Measurements from ENCODE around the gene STRC.
"Not testable (repeated sequence)": the region's sequence is repeated elsewhere in the genome, so short reads cannot be mapped to it uniquely, and the experiment has no call there.

Gene STRC

GRCh38 chr15:43617750-43618149 is 850 bp downstream of the STRC start:
- WGBS = 79% methylated on average over 3 of the region's 8 CpGs
- H3K9me3 ChIP-seq (ENCODE audit: insufficient read depth, low read depth, low read length); H3K27ac ChIP-seq (ENCODE audit: low read depth, low read length); H3K36me3 ChIP-seq (ENCODE audit: insufficient read depth, low read length); H3K27me3 ChIP-seq (ENCODE audit: insufficient read depth, low read length); H3K4me3 ChIP-seq (ENCODE audit: low read length); H3K4me1 ChIP-seq (ENCODE audit: insufficient read depth, low read length); H3K9ac ChIP-seq (ENCODE audit: low read depth, low read length): not testable (repeated sequence)

GRCh38 chr15:43602233-43602632 is 16.4 kb downstream of the STRC start:
- not testable (repeated sequence) for H3K36me3 ChIP-seq (ENCODE audit: insufficient read depth, low read length); H3K27me3 ChIP-seq (ENCODE audit: insufficient read depth, low read length); H3K27ac ChIP-seq (ENCODE audit: low read depth, low read length); H3K4me1 ChIP-seq (ENCODE audit: insufficient read depth, low read length); H3K4me3 ChIP-seq (ENCODE audit: low read length); H3K9me3 ChIP-seq (ENCODE audit: insufficient read depth, low read depth, low read length); H3K9ac ChIP-seq (ENCODE audit: low read depth, low read length)
- WGBS = 90% methylated on average over 6 of the region's 6 CpGs

GRCh38 chr15:43600200-43600599 is 18.4 kb downstream of the STRC start:
- not testable (repeated sequence) for H3K27me3 ChIP-seq (ENCODE audit: insufficient read depth, low read length); H3K4me1 ChIP-seq (ENCODE audit: insufficient read depth, low read length); H3K36me3 ChIP-seq (ENCODE audit: insufficient read depth, low read length); H3K4me3 ChIP-seq (ENCODE audit: low read length); H3K9ac ChIP-seq (ENCODE audit: low read depth, low read length); H3K27ac ChIP-seq (ENCODE audit: low read depth, low read length); H3K9me3 ChIP-seq (ENCODE audit: insufficient read depth, low read depth, low read length)
- no CpG with 5 or more reads among the region's 2 CpGs for WGBS

- not testable (repeated sequence) for H3K27ac ChIP-seq (ENCODE audit: low read depth, low read length); H3K27me3 ChIP-seq (ENCODE audit: insufficient read depth, low read length); H3K9ac ChIP-seq (ENCODE audit: low read depth, low read length); H3K36me3 ChIP-seq (ENCODE audit: insufficient read depth, low read length); H3K4me3 ChIP-seq (ENCODE audit: low read length); H3K9me3 ChIP-seq (ENCODE audit: insufficient read depth, low read depth, low read length); H3K4me1 ChIP-seq (ENCODE audit: insufficient read depth, low read length)
- WGBS = 96% methylated on average over 4 of the region's 6 CpGs
Observed at GRCh38 chr15:43599131-43599530, 19.5 kb downstream of the STRC start.

- not testable (repeated sequence) for H3K9ac ChIP-seq (ENCODE audit: low read depth, low read length); H3K9me3 ChIP-seq (ENCODE audit: insufficient read depth, low read depth, low read length); H3K4me3 ChIP-seq (ENCODE audit: low read length); H3K27me3 ChIP-seq (ENCODE audit: insufficient read depth, low read length); H3K4me1 ChIP-seq (ENCODE audit: insufficient read depth, low read length); H3K27ac ChIP-seq (ENCODE audit: low read depth, low read length); H3K36me3 ChIP-seq (ENCODE audit: insufficient read depth, low read length)
- no CpG with 5 or more reads among the region's 43 CpGs for WGBS
Observed at GRCh38 chr15:43593328-43594190, 25.0 kb downstream of the STRC start, which contains the start of gene CKMT1B. Gene CKMT1B, plus strand, starts transcription at chr15:43594027. Its CDS starts 192 bp downstream, at chr15:43594219.

- not testable (repeated sequence) for H3K27ac ChIP-seq (ENCODE audit: low read depth, low read length); H3K9ac ChIP-seq (ENCODE audit: low read depth, low read length); H3K36me3 ChIP-seq (ENCODE audit: insufficient read depth, low read length); H3K9me3 ChIP-seq (ENCODE audit: insufficient read depth, low read depth, low read length); H3K27me3 ChIP-seq (ENCODE audit: insufficient read depth, low read length); H3K4me3 ChIP-seq (ENCODE audit: low read length); H3K4me1 ChIP-seq (ENCODE audit: insufficient read depth, low read length)
- WGBS = 28% methylated on average over 4 of the region's 8 CpGs
Observed at GRCh38 chr15:43592841-43593240, 25.8 kb downstream of the STRC start.

- H3K36me3 ChIP-seq (ENCODE audit: insufficient read depth, low read length); H3K27ac ChIP-seq (ENCODE audit: low read depth, low read length); H3K9ac ChIP-seq (ENCODE audit: low read depth, low read length); H3K27me3 ChIP-seq (ENCODE audit: insufficient read depth, low read length); H3K4me3 ChIP-seq (ENCODE audit: low read length); H3K4me1 ChIP-seq (ENCODE audit: insufficient read depth, low read length); H3K9me3 ChIP-seq (ENCODE audit: insufficient read depth, low read depth, low read length): not testable (repeated sequence)
- no CpG with 5 or more reads among the region's 54 CpGs for WGBS
Observed at GRCh38 chr15:43589778-43590466, 28.7 kb downstream of the STRC start, which contains the start of gene PPIP5K1. Gene PPIP5K1, minus strand, starts transcription at chr15:43590208. Its CDS starts 5,704 bp downstream, at chr15:43584504.

- H3K9me3 ChIP-seq (ENCODE audit: insufficient read depth, low read depth, low read length); H3K27ac ChIP-seq (ENCODE audit: low read depth, low read length); H3K36me3 ChIP-seq (ENCODE audit: insufficient read depth, low read length); H3K4me1 ChIP-seq (ENCODE audit: insufficient read depth, low read length); H3K27me3 ChIP-seq (ENCODE audit: insufficient read depth, low read length); H3K9ac ChIP-seq (ENCODE audit: low read depth, low read length); H3K4me3 ChIP-seq (ENCODE audit: low read length): not testable (repeated sequence)
- WGBS = no CpG with 5 or more reads among the region's 1 CpG
Observed at GRCh38 chr15:43574607-43575006, 44.0 kb downstream of the STRC start.

- not testable (repeated sequence) for H3K27me3 ChIP-seq (ENCODE audit: insufficient read depth, low read length); H3K9ac ChIP-seq (ENCODE audit: low read depth, low read length); H3K4me3 ChIP-seq (ENCODE audit: low read length); H3K9me3 ChIP-seq (ENCODE audit: insufficient read depth, low read depth, low read length); H3K4me1 ChIP-seq (ENCODE audit: insufficient read depth, low read length); H3K27ac ChIP-seq (ENCODE audit: low read depth, low read length); H3K36me3 ChIP-seq (ENCODE audit: insufficient read depth, low read length)
- WGBS = no CpG with 5 or more reads among the region's 2 CpGs
Observed at GRCh38 chr15:43566615-43567014, 52.0 kb downstream of the STRC start.

GRCh38 chr15:43563793-43564192 is 54.8 kb downstream of the STRC start:
- not testable (repeated sequence) for H3K9me3 ChIP-seq (ENCODE audit: insufficient read depth, low read depth, low read length); H3K4me3 ChIP-seq (ENCODE audit: low read length); H3K36me3 ChIP-seq (ENCODE audit: insufficient read depth, low read length); H3K9ac ChIP-seq (ENCODE audit: low read depth, low read length); H3K27me3 ChIP-seq (ENCODE audit: insufficient read depth, low read length); H3K27ac ChIP-seq (ENCODE audit: low read depth, low read length); H3K4me1 ChIP-seq (ENCODE audit: insufficient read depth, low read length)
- WGBS = no CpG with 5 or more reads among the region's 8 CpGs

- not testable (repeated sequence) for H3K4me1 ChIP-seq (ENCODE audit: insufficient read depth, low read length); H3K27me3 ChIP-seq (ENCODE audit: insufficient read depth, low read length); H3K4me3 ChIP-seq (ENCODE audit: low read length); H3K36me3 ChIP-seq (ENCODE audit: insufficient read depth, low read length); H3K9me3 ChIP-seq (ENCODE audit: insufficient read depth, low read depth, low read length); H3K9ac ChIP-seq (ENCODE audit: low read depth, low read length); H3K27ac ChIP-seq (ENCODE audit: low read depth, low read length)
- WGBS = no CpG with 5 or more reads among the region's 3 CpGs
Observed at GRCh38 chr15:43562753-43563152, 55.8 kb downstream of the STRC start.
